ENCODE results near the gene ALDH3B1.
"Not testable (repeated sequence)": the region's sequence is repeated elsewhere in the genome, so short reads cannot be mapped to it uniquely, and the experiment has no call there.

Gene ALDH3B1
- 0 to 1.7 (median 0.09) reads per million in 3 donors for total RNA-seq

DNA sequence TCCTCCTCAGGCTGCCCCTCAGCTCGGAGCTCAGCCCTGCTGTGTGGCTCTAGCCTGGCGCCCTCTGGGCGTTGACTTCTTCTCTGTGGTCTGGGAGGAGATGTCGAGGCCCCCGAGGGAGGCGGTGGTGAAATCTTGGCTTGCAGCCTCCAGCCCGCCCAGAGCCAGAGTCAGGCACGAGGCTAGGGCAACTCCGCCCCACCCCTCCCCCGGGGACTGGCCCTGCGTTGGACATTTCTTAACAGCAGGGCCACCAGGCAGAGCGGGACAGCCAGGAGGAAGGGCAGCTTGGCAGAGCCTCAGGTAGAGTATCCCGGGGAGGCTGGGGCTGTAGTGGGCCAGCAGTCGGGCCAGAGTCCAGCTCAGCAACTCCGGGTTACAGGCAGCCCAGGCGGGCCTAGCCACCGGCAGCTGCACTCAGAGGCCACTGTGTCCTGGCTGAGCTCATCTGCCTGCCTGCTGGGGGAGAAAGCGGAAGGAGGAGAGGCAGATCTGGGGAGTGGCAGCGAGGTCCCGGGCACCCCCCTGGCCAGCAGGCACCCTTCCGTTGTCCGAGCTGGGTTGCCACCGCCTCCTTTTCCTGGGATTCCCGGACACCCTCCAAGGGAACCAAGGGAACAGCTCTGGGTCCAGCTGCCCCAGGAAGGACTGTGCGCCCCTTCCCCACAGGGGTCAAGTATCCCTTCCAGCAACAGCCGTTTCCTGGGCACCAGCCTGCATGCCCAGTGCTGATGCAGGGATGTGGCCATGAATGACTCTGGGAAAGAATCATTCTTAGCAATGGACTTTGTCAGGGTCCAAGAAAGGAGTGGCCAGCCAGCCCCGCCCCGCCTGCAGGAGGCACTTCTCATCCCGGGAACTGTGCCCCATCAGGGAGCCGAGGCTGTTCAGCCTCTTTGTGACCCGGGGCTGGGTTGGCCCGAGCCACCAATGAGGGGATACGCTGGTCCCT lies at the start of gene ALDH3B1:
Gene ALDH3B1 (plus strand): TSS at position 238 of the 952 bp plus-strand sequence. CDS start 4,971 bp downstream, outside the sequence.
- no peaks in the 10 kb centered on the region for H3K4me1 ChIP-seq (ENCODE audit: control insufficient read depth, insufficient read depth, low read length, poor library complexity, severe bottlenecking)
- H3K4me3 ChIP-seq (ENCODE audit: insufficient read depth, low read depth, low read length, poor library complexity, severe bottlenecking) = no peak within 1 kb of the TSS
- no peak for DNase-seq
- no peaks in the 10 kb centered on the region for H3K27me3 ChIP-seq (replicated peaks; ENCODE audit: control insufficient read depth, insufficient read depth, low read length, poor library complexity, severe bottlenecking)
- no peaks in the 10 kb centered on the region for H3K36me3 ChIP-seq (ENCODE audit: control insufficient read depth, insufficient read depth, low read length)
- no peak within 1 kb of the TSS for H3K27ac ChIP-seq (ENCODE audit: insufficient read depth, low read length, poor library complexity, severe bottlenecking)
- H3K9me3 ChIP-seq (ENCODE audit: control insufficient read depth, low read length) = no peaks in the 10 kb centered on the region

DNA sequence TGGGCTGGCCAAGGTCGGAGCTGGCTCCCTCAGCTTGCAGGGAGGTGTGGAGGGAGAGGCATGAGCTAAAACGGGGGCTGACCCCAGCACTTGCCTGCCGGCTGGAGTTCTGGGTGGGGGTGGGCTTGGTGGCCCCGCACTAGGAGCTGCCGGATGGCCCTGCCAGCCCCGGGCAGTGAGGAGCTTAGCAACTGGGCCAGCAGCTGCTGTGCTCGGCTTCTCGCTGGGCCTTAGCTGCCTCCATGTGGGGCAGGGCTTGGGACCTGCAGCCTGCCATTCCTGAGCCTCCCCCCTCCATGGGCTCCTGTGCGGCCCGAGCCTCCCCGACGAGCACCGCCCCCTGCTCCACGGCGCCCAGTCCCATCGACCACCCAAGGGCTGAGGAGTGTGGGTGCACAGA lies 46.9 kb upstream of the ALDH3B1 start:
- not testable (repeated sequence) for DNase-seq; H3K27me3 ChIP-seq (replicated peaks; ENCODE audit: control insufficient read depth, insufficient read depth, low read length, poor library complexity, severe bottlenecking); H3K4me1 ChIP-seq (ENCODE audit: control insufficient read depth, insufficient read depth, low read length, poor library complexity, severe bottlenecking); H3K27ac ChIP-seq (ENCODE audit: insufficient read depth, low read length, poor library complexity, severe bottlenecking); H3K4me3 ChIP-seq (ENCODE audit: insufficient read depth, low read depth, low read length, poor library complexity, severe bottlenecking); H3K36me3 ChIP-seq (ENCODE audit: control insufficient read depth, insufficient read depth, low read length); H3K9me3 ChIP-seq (ENCODE audit: control insufficient read depth, low read length)

GRCh38 chr11:67963879-67964278 lies 46.2 kb upstream of the ALDH3B1 start:
- DNase-seq; H3K4me1 ChIP-seq (ENCODE audit: control insufficient read depth, insufficient read depth, low read length, poor library complexity, severe bottlenecking); H3K4me3 ChIP-seq (ENCODE audit: insufficient read depth, low read depth, low read length, poor library complexity, severe bottlenecking); H3K27ac ChIP-seq (ENCODE audit: insufficient read depth, low read length, poor library complexity, severe bottlenecking); H3K36me3 ChIP-seq (ENCODE audit: control insufficient read depth, insufficient read depth, low read length); H3K27me3 ChIP-seq (replicated peaks; ENCODE audit: control insufficient read depth, insufficient read depth, low read length, poor library complexity, severe bottlenecking); H3K9me3 ChIP-seq (ENCODE audit: control insufficient read depth, low read length): not testable (repeated sequence)

DNA sequence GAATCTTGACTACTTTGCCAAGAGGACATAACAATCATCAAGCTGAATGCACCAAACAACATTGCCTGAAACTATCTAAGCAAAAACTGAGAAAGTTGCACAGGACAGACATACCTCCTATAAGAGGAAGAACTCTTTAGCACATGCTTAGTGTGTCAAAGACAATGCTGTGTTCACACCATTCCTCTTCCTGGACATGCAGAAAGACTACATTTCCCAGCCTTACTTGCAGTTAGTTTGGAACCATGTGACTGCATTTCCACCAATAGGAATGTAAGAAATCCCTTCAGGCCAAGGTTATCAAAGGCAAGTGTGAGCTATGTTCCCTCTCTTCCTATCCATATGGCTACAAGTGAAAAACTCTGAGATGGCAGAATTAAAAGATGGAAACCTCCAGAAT lies 45.4 kb upstream of the ALDH3B1 start:
- not testable (repeated sequence) for H3K36me3 ChIP-seq (ENCODE audit: control insufficient read depth, insufficient read depth, low read length); H3K4me3 ChIP-seq (ENCODE audit: insufficient read depth, low read depth, low read length, poor library complexity, severe bottlenecking); H3K9me3 ChIP-seq (ENCODE audit: control insufficient read depth, low read length); H3K4me1 ChIP-seq (ENCODE audit: control insufficient read depth, insufficient read depth, low read length, poor library complexity, severe bottlenecking); H3K27ac ChIP-seq (ENCODE audit: insufficient read depth, low read length, poor library complexity, severe bottlenecking); DNase-seq; H3K27me3 ChIP-seq (replicated peaks; ENCODE audit: control insufficient read depth, insufficient read depth, low read length, poor library complexity, severe bottlenecking)

DNA sequence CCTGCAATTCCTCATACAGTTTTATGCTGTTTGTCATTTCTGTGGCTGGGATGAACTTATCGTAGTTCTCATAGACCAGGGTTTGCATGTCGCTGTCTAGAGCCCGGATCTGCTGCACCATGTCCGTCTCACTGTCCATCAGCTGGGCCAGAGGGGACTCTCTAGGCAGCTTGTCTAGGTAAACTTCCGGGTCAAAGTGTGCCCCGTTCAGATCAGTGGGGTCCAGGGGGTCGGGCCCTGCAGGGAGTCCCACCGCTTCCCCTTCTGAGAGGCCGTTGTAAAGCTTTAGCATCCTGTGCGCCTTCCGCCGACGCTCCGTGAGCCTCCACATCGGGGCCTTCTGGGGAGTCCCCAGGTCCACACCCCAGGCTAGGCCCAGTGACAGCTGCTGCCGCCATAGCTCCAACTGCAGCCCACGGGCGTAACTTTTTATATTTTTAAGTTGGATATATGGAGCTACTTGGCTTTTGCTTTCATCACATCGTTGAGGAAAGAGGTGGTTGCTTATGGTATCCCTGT lies 44.2 kb upstream of the ALDH3B1 start:
- not testable (repeated sequence) for H3K4me3 ChIP-seq (ENCODE audit: insufficient read depth, low read depth, low read length, poor library complexity, severe bottlenecking); DNase-seq; H3K36me3 ChIP-seq (ENCODE audit: control insufficient read depth, insufficient read depth, low read length); H3K27me3 ChIP-seq (replicated peaks; ENCODE audit: control insufficient read depth, insufficient read depth, low read length, poor library complexity, severe bottlenecking); H3K9me3 ChIP-seq (ENCODE audit: control insufficient read depth, low read length); H3K4me1 ChIP-seq (ENCODE audit: control insufficient read depth, insufficient read depth, low read length, poor library complexity, severe bottlenecking); H3K27ac ChIP-seq (ENCODE audit: insufficient read depth, low read length, poor library complexity, severe bottlenecking)

DNA sequence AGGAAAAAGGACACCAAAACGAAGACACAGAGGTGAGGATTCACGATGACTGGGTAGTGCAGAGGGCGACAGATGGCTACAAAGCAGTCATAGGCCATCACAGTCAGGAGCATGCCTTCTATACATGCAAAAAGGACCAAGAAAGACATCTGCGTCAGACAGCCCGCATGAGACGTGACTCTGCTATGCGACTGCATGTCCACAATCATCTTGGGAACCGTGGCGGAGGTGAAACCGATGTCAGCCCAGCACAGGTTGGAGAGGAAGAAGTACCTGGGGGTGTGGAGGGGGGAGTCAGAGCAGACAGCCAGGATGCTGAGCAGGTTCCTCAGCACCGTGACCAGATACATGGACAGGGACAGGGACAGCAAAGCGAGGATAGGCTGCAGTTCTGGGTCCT lies 35.4 kb upstream of the ALDH3B1 start:
- H3K36me3 ChIP-seq (ENCODE audit: control insufficient read depth, insufficient read depth, low read length); DNase-seq; H3K4me1 ChIP-seq (ENCODE audit: control insufficient read depth, insufficient read depth, low read length, poor library complexity, severe bottlenecking); H3K9me3 ChIP-seq (ENCODE audit: control insufficient read depth, low read length); H3K27me3 ChIP-seq (replicated peaks; ENCODE audit: control insufficient read depth, insufficient read depth, low read length, poor library complexity, severe bottlenecking); H3K4me3 ChIP-seq (ENCODE audit: insufficient read depth, low read depth, low read length, poor library complexity, severe bottlenecking); H3K27ac ChIP-seq (ENCODE audit: insufficient read depth, low read length, poor library complexity, severe bottlenecking): not testable (repeated sequence)

- not testable (repeated sequence) for H3K9me3 ChIP-seq (ENCODE audit: control insufficient read depth, low read length); H3K4me1 ChIP-seq (ENCODE audit: control insufficient read depth, insufficient read depth, low read length, poor library complexity, severe bottlenecking); H3K36me3 ChIP-seq (ENCODE audit: control insufficient read depth, insufficient read depth, low read length); H3K27me3 ChIP-seq (replicated peaks; ENCODE audit: control insufficient read depth, insufficient read depth, low read length, poor library complexity, severe bottlenecking); H3K4me3 ChIP-seq (ENCODE audit: insufficient read depth, low read depth, low read length, poor library complexity, severe bottlenecking); H3K27ac ChIP-seq (ENCODE audit: insufficient read depth, low read length, poor library complexity, severe bottlenecking); DNase-seq
Measured at GRCh38 chr11:67978766-67979418, 31.2 kb upstream of the ALDH3B1 start.

GRCh38 chr11:67981226-67981625 lies 28.9 kb upstream of the ALDH3B1 start:
- not testable (repeated sequence) for H3K36me3 ChIP-seq (ENCODE audit: control insufficient read depth, insufficient read depth, low read length); H3K27ac ChIP-seq (ENCODE audit: insufficient read depth, low read length, poor library complexity, severe bottlenecking); H3K9me3 ChIP-seq (ENCODE audit: control insufficient read depth, low read length); H3K27me3 ChIP-seq (replicated peaks; ENCODE audit: control insufficient read depth, insufficient read depth, low read length, poor library complexity, severe bottlenecking); H3K4me3 ChIP-seq (ENCODE audit: insufficient read depth, low read depth, low read length, poor library complexity, severe bottlenecking); DNase-seq; H3K4me1 ChIP-seq (ENCODE audit: control insufficient read depth, insufficient read depth, low read length, poor library complexity, severe bottlenecking)

- not testable (repeated sequence) for H3K4me3 ChIP-seq (ENCODE audit: insufficient read depth, low read depth, low read length, poor library complexity, severe bottlenecking); H3K27ac ChIP-seq (ENCODE audit: insufficient read depth, low read length, poor library complexity, severe bottlenecking); DNase-seq; H3K36me3 ChIP-seq (ENCODE audit: control insufficient read depth, insufficient read depth, low read length); H3K9me3 ChIP-seq (ENCODE audit: control insufficient read depth, low read length); H3K27me3 ChIP-seq (replicated peaks; ENCODE audit: control insufficient read depth, insufficient read depth, low read length, poor library complexity, severe bottlenecking); H3K4me1 ChIP-seq (ENCODE audit: control insufficient read depth, insufficient read depth, low read length, poor library complexity, severe bottlenecking)
Measured at GRCh38 chr11:67982255-67982857, 27.8 kb upstream of the ALDH3B1 start.

GRCh38 chr11:67983951-67984350 lies 26.2 kb upstream of the ALDH3B1 start:
- Histone ChIP-seq H3K4me1 (ENCODE audit: control insufficient read depth, insufficient read depth, low read length, poor library complexity, severe bottlenecking) (no peaks in the 10 kb centered on the region), H3K36me3 (ENCODE audit: control insufficient read depth, insufficient read depth, low read length) (no peaks in the 10 kb centered on the region), H3K9me3 (ENCODE audit: control insufficient read depth, low read length) (no peaks in the 10 kb centered on the region), H3K4me3 (ENCODE audit: insufficient read depth, low read depth, low read length, poor library complexity, severe bottlenecking) (no peak overlapping the region), H3K27ac (ENCODE audit: insufficient read depth, low read length, poor library complexity, severe bottlenecking) (no peak overlapping the region), H3K27me3 (replicated peaks; ENCODE audit: control insufficient read depth, insufficient read depth, low read length, poor library complexity, severe bottlenecking) (no peaks in the 10 kb centered on the region)
- DNase-seq = no peak
